Thoracic aorta (tissue), 2 donors: ENCODE measurements around the gene ZBTB42. TPM values are rescaled to one million over a fixed set of nuclear protein-coding genes. Genes with fewer than 3 reads are reported as not detected.

ENCODE experiments used
- ATAC-seq: fragments of 150-250 bp; one replicate; pipeline ENCODE4 v1.8.0; 2017; ENCODE audit warnings: low read depth; ENCODE audit not compliant: insufficient number of reproducible peaks, low FRiP score
- DNase-seq: peaks from one replicate; pipeline ENCODE4 v3.0.0-alpha.2; 2020; ENCODE audit warnings: low spot score
- H3K27ac ChIP-seq, 2 donors: fragments of 200-600 bp; sonication (generic); 1 replicate in 1 of 2; 2 replicates in 1 of 2; pipeline ENCODE4 v1.5.1; 2016; ENCODE audit warnings: mild to moderate bottlenecking in 2 of 2, moderate library complexity in 2 of 2
- H3K27me3 ChIP-seq: fragments of 200-600 bp; sonication (generic); replicated peaks from 2 replicates; pipeline ENCODE4 v1.6.0; 2016; ENCODE audit warnings: mild to moderate bottlenecking; ENCODE audit not compliant: insufficient read depth
- H3K36me3 ChIP-seq: fragments of 200-600 bp; sonication (generic); one replicate; pipeline ENCODE4 v1.5.1; 2016
- H3K4me1 ChIP-seq, 2 donors: fragments of 200-600 bp; sonication (generic); 1 replicate in 1 of 2; 2 replicates in 1 of 2; pipeline versions ENCODE4 v1.5.1 to v1.6.0; 2016; ENCODE audit warnings: low read depth in 2 of 2, mild to moderate bottlenecking in 1 of 2; ENCODE audit not compliant: control insufficient read depth in 1 of 2
- H3K4me3 ChIP-seq: fragments of 200-600 bp; sonication (generic); 2 replicates; pipeline ENCODE4 v1.5.1; 2016; ENCODE audit warnings: mild to moderate bottlenecking
- H3K9me3 ChIP-seq: fragments of 200-600 bp; sonication (generic); 2 replicates; pipeline ENCODE4 v1.5.1; 2016
- total RNA-seq, 2 donors: library from RNA; depleted of rRNA; stranded (reverse); fragments of >200 nt; gene quantifications; one replicate each; pipeline versions ENCODE4 v1.1.0 to v1.2.3, GENCODE V29; 2016
- TF ChIP-seq, protein P1 (sequence below): fragments of 200-600 bp; sonication (generic); IDR thresholded peaks from one replicate; pipeline ENCODE4 v1.5.1; 2019; ENCODE audit warnings: antibody characterized with exemption

Gene ZBTB42
- total RNA-seq, 2 donors from 2014 or later = 3.2 to 4.4 TPM

DNA sequence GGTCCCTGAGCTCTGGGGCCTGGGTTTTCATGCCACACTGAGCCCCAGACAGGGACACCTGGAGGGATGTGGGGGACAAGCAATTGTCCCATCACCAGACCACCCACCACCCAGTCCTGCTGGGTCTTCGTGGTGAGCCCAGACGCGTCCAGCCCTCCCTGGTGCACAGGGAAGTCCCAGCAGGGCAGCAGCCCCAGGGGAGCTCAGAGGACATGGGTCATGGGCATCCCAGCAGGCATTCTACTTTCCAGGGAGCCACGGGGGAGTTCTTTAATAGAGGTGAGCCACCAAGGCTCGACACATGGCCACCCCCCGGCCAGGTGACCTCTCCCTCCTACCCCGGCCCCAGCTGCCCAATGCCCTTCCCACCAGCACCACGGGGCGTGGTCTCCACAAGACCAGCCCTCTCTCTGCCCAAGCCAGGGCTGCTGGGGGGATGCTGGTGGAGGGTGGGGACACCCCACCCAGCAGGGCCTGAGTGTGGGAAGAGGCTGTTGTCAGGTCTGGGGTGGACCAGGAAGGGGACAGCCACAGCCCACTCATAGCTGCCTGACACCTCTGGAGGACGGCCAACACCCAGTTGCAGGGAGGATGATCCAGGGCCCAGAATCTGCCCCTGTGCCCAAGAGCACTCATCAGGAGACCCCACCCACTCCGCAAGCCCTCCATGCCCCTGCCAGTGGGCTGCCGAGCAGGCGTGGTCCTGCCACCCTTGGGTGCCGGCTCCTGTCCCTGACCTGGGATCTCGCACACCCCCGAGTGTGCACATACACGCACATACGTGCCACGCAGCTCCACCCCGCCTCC is 19.4 kb upstream of the ZBTB42 start:
- peaks cover 8% of the 10 kb centered on the region for H3K36me3 ChIP-seq
- no peak overlapping the region for H3K4me3 ChIP-seq
- H3K4me1 ChIP-seq = peaks cover 6 to 22% of the 10 kb centered on the region in 2 donors
- H3K9me3 ChIP-seq = no peaks in the 10 kb centered on the region
- no peaks in the 10 kb centered on the region for H3K27me3 ChIP-seq
- no peak overlapping the region for H3K27ac ChIP-seq
- DNase-seq (no peak), ATAC-seq (no peak)
- TF ChIP-seq, protein P1, sequence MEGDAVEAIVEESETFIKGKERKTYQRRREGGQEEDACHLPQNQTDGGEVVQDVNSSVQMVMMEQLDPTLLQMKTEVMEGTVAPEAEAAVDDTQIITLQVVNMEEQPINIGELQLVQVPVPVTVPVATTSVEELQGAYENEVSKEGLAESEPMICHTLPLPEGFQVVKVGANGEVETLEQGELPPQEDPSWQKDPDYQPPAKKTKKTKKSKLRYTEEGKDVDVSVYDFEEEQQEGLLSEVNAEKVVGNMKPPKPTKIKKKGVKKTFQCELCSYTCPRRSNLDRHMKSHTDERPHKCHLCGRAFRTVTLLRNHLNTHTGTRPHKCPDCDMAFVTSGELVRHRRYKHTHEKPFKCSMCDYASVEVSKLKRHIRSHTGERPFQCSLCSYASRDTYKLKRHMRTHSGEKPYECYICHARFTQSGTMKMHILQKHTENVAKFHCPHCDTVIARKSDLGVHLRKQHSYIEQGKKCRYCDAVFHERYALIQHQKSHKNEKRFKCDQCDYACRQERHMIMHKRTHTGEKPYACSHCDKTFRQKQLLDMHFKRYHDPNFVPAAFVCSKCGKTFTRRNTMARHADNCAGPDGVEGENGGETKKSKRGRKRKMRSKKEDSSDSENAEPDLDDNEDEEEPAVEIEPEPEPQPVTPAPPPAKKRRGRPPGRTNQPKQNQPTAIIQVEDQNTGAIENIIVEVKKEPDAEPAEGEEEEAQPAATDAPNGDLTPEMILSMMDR = no peak

DNA sequence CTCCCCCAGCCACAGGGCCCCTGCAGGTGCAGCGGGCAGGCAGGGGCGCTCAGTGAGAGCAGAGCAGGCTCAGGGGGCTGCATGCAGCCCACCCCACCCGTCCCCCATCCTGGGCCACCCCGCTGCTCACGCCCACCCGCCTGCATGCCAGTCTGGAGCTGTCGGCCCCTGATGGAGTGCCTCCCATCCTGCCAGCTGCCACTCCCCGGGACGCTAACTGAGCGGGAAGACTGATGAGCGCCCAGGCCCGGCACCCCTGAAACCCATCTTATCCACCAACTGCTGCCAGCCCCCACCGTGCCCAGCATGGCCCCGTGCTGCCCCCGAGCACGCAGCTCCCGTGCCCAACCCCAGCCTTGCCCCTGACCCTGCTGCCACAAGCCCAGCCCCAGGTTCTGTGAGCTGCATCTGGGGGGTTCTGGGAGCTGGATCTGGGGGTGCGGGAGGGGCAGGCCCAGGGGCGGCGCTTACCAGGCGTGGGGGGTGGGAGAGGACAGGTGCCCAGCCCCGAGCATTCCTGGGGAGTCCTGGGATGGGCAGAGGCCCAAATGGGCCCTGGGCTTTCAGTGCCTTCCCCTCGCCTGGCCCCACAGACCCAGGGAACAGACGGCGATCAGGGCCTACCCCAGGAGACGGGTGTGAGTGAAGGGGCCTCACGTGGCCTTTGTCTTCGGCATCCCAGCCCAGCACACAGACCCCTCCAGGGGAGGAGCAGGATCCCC is 18.7 kb upstream of the ZBTB42 start:
- Histone ChIP-seq H3K9me3 (no peaks in the 10 kb centered on the region), H3K4me1 (peaks cover 14 to 30% of the 10 kb centered on the region in 2 donors), H3K27ac (no peak overlapping the region), H3K36me3 (peaks cover 8% of the 10 kb centered on the region), H3K4me3 (no peak overlapping the region), H3K27me3 (no peaks in the 10 kb centered on the region)
- DNase-seq (no peak), ATAC-seq (no peak)
- TF ChIP-seq, protein P1 = no peak

DNA sequence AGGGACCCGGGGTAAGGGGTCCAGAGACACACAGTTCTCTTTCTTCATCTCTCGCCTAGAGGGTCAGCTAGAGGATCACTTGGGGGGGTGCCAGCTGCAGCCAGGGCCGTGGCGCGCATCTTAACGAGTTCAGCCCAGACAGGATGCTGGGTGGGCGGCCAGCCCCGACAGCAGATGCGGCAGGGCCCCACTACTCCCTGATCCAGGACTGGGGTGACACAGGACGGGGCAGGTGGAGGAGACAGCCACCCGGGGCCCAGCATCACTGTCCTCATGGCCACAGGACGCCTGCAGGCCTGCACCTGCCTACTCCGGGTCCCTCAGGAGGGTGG is 18.1 kb upstream of the ZBTB42 start:
- peaks cover 19 to 35% of the 10 kb centered on the region in 2 donors for H3K4me1 ChIP-seq
- DNase-seq (no peak), ATAC-seq (no peak)
- H3K4me3 ChIP-seq = no peak overlapping the region
- H3K27me3 ChIP-seq = no peaks in the 10 kb centered on the region
- H3K9me3 ChIP-seq = no peaks in the 10 kb centered on the region
- peaks cover 8% of the 10 kb centered on the region for H3K36me3 ChIP-seq
- TF ChIP-seq, protein P1 = no peak
- no peak overlapping the region for H3K27ac ChIP-seq

DNA sequence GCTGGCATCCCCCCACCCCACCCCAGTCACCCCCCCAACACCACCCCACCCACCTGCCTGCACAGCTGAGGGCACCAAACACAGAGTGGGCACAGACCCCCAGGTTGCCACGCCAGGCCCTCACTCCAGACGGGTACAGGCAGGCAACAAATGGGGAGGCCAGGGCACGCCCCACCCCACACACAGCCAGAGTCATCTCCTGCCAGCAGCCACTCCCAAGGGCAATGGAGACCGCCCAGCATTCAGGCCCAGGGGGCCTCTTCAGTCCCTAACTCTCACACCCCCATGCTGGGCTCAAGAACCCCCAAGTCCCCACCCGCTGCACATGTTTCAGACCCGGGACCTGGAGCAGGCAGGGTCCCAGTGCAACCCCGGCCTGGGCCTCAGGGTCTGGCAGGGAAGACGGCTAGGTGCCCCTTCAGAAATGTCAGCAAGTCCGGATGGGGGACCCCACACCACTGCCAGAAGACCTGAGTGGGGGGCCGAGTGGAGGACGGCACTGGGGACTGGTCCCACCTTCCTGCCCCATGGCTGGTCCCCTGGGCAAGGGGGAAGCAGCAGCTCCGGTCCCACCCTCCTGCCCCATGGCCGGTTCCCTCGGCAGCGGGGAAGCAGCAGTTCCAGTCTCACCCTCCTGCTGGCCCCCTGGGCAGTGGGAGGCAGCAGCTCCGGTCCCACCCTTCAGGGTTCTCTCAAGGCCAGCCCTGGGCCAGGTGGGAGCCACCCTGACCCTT is 17.2 kb upstream of the ZBTB42 start:
- Histone ChIP-seq H3K27ac (no peak overlapping the region), H3K9me3 (no peaks in the 10 kb centered on the region), H3K4me3 (no peak overlapping the region), H3K36me3 (peaks cover 14% of the 10 kb centered on the region), H3K4me1 (peaks cover 27 to 43% of the 10 kb centered on the region in 2 donors), H3K27me3 (no peaks in the 10 kb centered on the region)
- TF ChIP-seq, protein P1 = no peak
- DNase-seq = no peak
- no peak for ATAC-seq

DNA sequence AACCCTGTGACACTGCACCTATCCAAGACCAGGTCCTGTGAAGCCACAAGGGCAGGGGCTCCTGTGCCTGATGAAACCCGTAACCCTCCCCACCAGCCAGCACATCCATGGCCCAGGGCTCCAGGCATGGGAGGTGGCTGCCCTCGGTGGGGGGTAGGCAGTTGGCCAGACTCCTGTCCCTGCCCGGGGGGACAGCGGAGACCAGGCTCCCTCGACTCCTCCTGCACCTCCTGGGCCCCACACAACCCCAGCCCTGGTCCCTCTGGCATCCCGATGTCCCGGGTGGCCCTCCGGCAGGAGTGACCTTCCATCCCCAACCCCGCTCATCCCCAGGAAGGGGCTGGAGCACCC is 16.7 kb upstream of the ZBTB42 start:
- Histone ChIP-seq H3K27ac (no peak overlapping the region), H3K27me3 (no peaks in the 10 kb centered on the region), H3K9me3 (no peaks in the 10 kb centered on the region), H3K36me3 (peaks cover 14% of the 10 kb centered on the region), H3K4me3 (no peak overlapping the region), H3K4me1 (peaks cover 28 to 48% of the 10 kb centered on the region in 2 donors)
- DNase-seq (no peak), ATAC-seq (no peak)
- TF ChIP-seq, protein P1 = no peak
